ENCODE results near the gene CFAP210. TPM values are rescaled to one million over a fixed set of nuclear protein-coding genes. Genes with fewer than 3 reads are reported as not detected.

The CFAP210 gene
- total and polyA plus RNA-seq, 2 experiments from 2014 or later = 3.7 TPM; not detected in 1

DNA sequence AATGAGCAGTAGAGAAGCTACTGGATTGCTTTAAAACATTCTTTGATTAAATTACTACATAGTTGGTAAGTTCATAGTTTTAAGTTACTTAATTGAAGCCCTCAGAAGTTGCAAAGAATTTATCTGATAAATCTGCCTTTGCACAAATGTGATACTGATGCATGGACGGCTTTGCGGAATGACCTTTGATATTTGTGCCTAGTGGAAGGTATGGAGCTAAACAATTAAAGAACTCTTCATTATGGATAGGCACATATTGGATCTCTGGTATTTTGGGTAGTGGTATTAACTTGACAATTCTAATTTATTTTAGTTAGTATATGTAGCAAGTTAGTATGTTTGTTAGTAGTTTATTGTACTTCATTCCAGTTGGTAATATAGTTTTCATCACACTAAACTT lies 54.1 kb downstream of the CFAP210 start:
- no peak overlapping the region for H3K4me3 Mint-ChIP-seq

More for the DNA sequence above, 54.1 kb downstream of the CFAP210 start:
- Histone ChIP-seq H3K79me2 (replicated peaks; ENCODE audit: insufficient read depth) (no peaks in the 10 kb centered on the region), H3K36me3 (ENCODE audit: insufficient read depth) (peaks cover 10% of the 10 kb centered on the region), H2AFZ (no peak overlapping the region), H3K4me3 (no peak overlapping the region), H3K4me2 (no peak overlapping the region), H3K9me2 (ENCODE audit: insufficient read depth) (no peaks in the 10 kb centered on the region), H3K4me1 (ENCODE audit: insufficient read depth) (no peaks in the 10 kb centered on the region), H3K27me3 (ENCODE audit: insufficient read depth) (no peaks in the 10 kb centered on the region), H3F3A (replicated peaks; ENCODE audit: low read depth) (no peaks in the 10 kb centered on the region), H3K27ac (ENCODE audit: low read depth) (no peak overlapping the region), H4K20me1 (replicated peaks; ENCODE audit: insufficient read depth) (no peaks in the 10 kb centered on the region)
- TF ChIP-seq ZNF331 (CRISPR knock-in tag; IDR thresholded peaks at IDR 0.05; ENCODE audit: low read depth) = no peak
- no peak for TF ChIP-seq NANOG (IDR thresholded peaks at IDR 0.05; ENCODE audit: borderline replicate concordance)
- TF ChIP-seq EZH2phosphoT487 (IDR thresholded peaks at IDR 0.05; ENCODE audit: unreplicated experiment) = no peak
- TF ChIP-seq, protein P1, sequence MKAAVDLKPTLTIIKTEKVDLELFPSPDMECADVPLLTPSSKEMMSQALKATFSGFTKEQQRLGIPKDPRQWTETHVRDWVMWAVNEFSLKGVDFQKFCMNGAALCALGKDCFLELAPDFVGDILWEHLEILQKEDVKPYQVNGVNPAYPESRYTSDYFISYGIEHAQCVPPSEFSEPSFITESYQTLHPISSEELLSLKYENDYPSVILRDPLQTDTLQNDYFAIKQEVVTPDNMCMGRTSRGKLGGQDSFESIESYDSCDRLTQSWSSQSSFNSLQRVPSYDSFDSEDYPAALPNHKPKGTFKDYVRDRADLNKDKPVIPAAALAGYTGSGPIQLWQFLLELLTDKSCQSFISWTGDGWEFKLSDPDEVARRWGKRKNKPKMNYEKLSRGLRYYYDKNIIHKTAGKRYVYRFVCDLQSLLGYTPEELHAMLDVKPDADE (IDR thresholded peaks at IDR 0.05) = no peak
- no peak for TF ChIP-seq ZNF114 (CRISPR knock-in tag; IDR thresholded peaks at IDR 0.05)
- no peak for TF ChIP-seq STAT1 (IDR thresholded peaks at IDR 0.05; ENCODE audit: unreplicated experiment)
- TF ChIP-seq, protein P2, sequence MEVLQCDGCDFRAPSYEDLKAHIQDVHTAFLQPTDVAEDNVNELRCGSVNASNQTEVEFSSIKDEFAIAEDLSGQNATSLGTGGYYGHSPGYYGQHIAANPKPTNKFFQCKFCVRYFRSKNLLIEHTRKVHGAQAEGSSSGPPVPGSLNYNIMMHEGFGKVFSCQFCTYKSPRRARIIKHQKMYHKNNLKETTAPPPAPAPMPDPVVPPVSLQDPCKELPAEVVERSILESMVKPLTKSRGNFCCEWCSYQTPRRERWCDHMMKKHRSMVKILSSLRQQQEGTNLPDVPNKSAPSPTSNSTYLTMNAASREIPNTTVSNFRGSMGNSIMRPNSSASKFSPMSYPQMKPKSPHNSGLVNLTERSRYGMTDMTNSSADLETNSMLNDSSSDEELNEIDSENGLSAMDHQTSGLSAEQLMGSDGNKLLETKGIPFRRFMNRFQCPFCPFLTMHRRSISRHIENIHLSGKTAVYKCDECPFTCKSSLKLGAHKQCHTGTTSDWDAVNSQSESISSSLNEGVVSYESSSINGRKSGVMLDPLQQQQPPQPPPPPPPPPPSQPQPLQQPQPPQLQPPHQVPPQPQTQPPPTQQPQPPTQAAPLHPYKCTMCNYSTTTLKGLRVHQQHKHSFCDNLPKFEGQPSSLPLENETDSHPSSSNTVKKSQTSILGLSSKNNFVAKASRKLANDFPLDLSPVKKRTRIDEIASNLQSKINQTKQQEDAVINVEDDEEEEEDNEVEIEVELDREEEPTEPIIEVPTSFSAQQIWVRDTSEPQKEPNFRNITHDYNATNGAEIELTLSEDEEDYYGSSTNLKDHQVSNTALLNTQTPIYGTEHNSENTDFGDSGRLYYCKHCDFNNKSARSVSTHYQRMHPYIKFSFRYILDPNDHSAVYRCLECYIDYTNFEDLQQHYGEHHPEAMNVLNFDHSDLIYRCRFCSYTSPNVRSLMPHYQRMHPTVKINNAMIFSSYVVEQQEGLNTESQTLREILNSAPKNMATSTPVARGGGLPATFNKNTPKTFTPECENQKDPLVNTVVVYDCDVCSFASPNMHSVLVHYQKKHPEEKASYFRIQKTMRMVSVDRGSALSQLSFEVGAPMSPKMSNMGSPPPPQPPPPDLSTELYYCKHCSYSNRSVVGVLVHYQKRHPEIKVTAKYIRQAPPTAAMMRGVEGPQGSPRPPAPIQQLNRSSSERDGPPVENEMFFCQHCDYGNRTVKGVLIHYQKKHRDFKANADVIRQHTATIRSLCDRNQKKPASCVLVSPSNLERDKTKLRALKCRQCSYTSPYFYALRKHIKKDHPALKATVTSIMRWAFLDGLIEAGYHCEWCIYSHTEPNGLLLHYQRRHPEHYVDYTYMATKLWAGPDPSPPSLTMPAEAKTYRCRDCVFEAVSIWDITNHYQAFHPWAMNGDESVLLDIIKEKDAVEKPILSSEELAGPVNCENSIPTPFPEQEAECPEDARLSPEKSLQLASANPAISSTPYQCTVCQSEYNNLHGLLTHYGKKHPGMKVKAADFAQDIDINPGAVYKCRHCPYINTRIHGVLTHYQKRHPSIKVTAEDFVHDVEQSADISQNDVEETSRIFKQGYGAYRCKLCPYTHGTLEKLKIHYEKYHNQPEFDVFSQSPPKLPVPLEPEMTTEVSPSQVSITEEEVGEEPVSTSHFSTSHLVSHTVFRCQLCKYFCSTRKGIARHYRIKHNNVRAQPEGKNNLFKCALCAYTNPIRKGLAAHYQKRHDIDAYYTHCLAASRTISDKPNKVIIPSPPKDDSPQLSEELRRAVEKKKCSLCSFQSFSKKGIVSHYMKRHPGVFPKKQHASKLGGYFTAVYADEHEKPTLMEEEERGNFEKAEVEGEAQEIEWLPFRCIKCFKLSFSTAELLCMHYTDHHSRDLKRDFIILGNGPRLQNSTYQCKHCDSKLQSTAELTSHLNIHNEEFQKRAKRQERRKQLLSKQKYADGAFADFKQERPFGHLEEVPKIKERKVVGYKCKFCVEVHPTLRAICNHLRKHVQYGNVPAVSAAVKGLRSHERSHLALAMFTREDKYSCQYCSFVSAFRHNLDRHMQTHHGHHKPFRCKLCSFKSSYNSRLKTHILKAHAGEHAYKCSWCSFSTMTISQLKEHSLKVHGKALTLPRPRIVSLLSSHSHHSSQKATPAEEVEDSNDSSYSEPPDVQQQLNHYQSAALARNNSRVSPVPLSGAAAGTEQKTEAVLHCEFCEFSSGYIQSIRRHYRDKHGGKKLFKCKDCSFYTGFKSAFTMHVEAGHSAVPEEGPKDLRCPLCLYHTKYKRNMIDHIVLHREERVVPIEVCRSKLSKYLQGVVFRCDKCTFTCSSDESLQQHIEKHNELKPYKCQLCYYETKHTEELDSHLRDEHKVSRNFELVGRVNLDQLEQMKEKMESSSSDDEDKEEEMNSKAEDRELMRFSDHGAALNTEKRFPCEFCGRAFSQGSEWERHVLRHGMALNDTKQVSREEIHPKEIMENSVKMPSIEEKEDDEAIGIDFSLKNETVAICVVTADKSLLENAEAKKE (CRISPR knock-in tag; IDR thresholded peaks at IDR 0.05) = no peak
- no peak for TF ChIP-seq JUNB (IDR thresholded peaks at IDR 0.05; ENCODE audit: unreplicated experiment)
- TF ChIP-seq, protein P3, sequence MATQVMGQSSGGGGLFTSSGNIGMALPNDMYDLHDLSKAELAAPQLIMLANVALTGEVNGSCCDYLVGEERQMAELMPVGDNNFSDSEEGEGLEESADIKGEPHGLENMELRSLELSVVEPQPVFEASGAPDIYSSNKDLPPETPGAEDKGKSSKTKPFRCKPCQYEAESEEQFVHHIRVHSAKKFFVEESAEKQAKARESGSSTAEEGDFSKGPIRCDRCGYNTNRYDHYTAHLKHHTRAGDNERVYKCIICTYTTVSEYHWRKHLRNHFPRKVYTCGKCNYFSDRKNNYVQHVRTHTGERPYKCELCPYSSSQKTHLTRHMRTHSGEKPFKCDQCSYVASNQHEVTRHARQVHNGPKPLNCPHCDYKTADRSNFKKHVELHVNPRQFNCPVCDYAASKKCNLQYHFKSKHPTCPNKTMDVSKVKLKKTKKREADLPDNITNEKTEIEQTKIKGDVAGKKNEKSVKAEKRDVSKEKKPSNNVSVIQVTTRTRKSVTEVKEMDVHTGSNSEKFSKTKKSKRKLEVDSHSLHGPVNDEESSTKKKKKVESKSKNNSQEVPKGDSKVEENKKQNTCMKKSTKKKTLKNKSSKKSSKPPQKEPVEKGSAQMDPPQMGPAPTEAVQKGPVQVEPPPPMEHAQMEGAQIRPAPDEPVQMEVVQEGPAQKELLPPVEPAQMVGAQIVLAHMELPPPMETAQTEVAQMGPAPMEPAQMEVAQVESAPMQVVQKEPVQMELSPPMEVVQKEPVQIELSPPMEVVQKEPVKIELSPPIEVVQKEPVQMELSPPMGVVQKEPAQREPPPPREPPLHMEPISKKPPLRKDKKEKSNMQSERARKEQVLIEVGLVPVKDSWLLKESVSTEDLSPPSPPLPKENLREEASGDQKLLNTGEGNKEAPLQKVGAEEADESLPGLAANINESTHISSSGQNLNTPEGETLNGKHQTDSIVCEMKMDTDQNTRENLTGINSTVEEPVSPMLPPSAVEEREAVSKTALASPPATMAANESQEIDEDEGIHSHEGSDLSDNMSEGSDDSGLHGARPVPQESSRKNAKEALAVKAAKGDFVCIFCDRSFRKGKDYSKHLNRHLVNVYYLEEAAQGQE (IDR thresholded peaks at IDR 0.05; ENCODE audit: unreplicated experiment) = no peak
- no peak for TF ChIP-seq EZH2 (IDR thresholded peaks at IDR 0.05; ENCODE audit: low read depth, unreplicated experiment)
- no peak for TF ChIP-seq CREB1 (CRISPR knock-in tag; IDR thresholded peaks at IDR 0.05; ENCODE audit: low read depth)
- TF ChIP-seq, protein P4, sequence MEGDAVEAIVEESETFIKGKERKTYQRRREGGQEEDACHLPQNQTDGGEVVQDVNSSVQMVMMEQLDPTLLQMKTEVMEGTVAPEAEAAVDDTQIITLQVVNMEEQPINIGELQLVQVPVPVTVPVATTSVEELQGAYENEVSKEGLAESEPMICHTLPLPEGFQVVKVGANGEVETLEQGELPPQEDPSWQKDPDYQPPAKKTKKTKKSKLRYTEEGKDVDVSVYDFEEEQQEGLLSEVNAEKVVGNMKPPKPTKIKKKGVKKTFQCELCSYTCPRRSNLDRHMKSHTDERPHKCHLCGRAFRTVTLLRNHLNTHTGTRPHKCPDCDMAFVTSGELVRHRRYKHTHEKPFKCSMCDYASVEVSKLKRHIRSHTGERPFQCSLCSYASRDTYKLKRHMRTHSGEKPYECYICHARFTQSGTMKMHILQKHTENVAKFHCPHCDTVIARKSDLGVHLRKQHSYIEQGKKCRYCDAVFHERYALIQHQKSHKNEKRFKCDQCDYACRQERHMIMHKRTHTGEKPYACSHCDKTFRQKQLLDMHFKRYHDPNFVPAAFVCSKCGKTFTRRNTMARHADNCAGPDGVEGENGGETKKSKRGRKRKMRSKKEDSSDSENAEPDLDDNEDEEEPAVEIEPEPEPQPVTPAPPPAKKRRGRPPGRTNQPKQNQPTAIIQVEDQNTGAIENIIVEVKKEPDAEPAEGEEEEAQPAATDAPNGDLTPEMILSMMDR (conservative IDR thresholded peaks at IDR 0.05; ENCODE audit: low read depth in 2 of 2) = no peak
- TF ChIP-seq POLR2AphosphoS5 (IDR thresholded peaks at IDR 0.05; ENCODE audit: low read depth) = no peak
- H3K36me3 Mint-ChIP-seq (ENCODE audit: low read depth) = no peaks in the 10 kb centered on the region
- no peaks in the 10 kb centered on the region for H3K9me3 Mint-ChIP-seq
- H3K4me1 Mint-ChIP-seq = no peaks in the 10 kb centered on the region
- no peak for ATAC-seq
- no peaks in the 10 kb centered on the region for H3K27me3 Mint-ChIP-seq (ENCODE audit: insufficient read depth, low read depth, poor library complexity)
- no peak for DNase-seq (ENCODE audit: low spot score)
- H3K27ac Mint-ChIP-seq = no peak overlapping the region
